CD1c-positive myeloid dendritic cell (primary cell): Measurements from ENCODE around the gene PPIF.

ENCODE experiments used
- DNase-seq: peaks from one replicate; pipeline ENCODE4 v3.0.0-alpha.2; 2016; ENCODE audit errors: extremely low spot score

Gene PPIF

DNA sequence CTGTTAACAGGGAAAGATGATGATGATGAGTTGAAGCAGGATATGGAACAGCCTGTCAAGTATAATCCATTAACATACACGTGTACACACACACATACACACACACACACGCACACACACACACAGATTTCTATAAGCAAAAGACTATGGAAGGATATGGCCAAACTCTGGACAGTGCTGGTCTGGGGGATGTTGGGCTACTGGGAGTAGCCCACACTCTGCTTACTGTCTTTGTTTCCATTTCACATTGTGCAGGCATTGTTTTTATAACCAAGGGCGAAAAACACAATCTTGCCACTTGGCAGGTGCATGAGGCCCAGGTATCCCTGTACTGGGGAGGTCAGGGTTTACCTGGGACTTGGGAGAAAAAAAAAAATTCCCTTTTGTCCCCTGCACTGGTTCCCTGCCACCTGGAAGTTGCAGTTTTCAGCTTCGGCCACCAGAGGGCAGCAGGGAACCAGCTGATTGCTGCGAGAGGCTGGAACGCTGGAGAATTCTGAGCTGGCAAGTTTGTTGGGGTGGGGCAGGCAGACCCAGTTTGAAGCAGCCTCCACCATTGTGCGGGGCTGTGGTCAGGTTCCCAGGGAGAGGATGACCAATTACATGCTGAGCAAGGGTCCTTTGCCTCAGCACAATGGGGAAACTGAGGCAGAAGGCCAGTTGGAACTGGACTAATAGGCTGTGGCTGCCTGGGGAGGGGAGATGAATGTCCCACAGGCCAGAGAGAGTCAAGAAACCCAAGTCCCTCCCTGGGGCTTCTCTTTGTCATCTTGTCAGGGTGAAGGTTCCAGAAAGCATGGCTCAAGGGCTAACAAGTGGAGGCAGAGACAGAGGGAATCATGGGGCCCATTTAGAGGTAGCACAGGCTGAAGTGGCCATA is 27.3 kb downstream of the PPIF start:
- peak; percentile 85 for DNase-seq

DNA sequence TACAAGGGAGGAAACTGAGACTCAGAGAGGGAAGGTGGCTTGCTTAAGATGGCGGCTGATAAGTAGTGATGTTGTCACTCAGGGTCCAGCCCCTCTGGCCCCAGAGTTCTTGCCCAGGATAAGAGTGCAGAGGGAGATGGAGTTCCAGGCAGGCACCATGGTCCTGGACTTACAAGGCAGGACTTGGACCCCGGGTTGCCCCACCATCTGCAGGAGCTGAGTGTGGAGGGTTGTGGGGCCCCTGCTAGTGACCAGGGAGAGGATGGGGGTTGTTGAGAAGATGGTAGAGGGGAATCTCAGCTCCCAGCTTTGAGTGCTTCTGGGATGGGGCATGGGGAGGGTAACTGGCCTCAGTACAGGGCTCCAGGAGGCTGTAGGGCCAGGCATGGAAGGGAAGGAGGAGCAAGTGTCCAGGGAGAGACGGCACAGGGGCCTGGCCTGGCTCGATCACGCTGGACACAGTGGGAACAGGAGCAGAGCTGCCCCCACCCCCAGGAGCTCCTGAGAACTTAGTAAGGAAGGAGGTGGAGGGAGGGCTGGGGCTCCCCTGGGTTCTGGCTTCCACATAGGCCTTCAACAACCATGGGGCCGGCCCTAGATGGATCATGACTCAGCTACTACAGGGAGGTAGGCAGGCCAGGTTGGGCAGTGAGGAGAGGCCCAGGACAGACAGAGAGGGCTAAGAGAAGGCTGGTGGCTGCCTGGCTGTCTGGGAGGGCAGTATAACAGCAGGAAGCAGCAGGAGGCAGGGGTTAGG is 28.2 kb downstream of the PPIF start:
- no peak for DNase-seq

DNA sequence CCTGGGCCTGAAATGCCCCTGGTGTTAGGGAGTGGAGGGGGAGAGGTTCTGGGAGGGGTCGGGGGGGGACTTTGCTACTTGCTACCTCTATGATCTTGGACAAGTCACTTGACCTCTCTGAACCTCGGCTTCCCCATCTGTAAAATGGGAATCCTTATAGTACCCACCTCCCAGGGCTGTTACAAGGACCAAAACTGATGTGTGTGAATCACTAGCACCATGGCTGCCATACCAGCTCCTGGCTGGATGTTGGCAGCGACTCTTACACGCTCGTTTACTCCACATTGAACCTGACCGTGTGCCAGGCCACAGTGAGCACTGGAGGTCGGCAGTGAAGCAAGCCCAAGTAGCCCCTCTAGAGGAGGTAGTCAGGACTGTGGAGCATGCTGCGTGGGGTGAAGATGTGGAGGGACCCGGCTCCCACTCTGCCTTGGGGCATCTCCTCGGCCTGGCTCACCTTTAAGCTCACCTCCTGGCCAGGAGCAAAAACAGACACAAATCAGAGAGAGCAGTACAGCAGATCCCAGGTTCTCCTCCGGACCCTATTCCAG is 28.9 kb downstream of the PPIF start:
- DNase-seq = no peak

DNA sequence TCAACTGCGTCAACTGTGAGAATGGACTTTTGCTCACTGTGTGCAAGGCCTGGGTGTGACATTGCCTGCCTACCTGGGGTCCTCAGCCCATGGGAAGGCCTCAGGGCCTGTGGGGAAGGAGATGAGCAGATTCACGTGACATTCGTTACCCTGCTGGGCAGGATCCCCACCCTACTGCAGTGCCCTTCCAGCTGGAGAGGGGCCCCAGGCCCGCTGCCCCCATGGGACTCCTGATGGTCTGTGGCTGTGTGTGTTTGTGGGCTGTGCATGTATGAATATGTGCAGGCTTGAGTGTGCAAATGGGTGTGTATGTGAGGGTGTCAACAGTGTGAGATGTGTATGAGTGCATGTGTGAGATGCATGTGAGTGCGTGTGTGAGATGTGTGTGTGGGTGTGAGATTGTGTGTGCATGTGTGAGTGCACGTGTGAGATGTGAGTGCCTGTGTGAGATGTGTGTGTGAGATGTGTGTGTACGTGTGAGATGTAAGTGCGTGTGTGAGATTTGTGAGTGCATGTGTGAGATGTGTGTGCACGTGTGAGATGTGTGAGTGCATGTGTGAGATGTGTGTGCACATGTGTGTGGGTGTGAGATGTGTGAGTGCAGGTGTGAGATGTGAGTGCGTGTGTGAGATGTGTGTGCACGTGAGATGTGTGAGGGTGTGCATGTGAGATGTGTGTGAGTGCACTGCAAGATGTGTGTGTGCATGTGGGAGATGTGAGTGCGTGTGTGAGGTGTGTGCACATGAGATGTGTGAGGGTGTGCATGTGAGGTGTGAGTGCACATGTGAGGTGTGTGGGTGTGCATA is 29.7 kb downstream of the PPIF start:
- DNase-seq = no peak

DNA sequence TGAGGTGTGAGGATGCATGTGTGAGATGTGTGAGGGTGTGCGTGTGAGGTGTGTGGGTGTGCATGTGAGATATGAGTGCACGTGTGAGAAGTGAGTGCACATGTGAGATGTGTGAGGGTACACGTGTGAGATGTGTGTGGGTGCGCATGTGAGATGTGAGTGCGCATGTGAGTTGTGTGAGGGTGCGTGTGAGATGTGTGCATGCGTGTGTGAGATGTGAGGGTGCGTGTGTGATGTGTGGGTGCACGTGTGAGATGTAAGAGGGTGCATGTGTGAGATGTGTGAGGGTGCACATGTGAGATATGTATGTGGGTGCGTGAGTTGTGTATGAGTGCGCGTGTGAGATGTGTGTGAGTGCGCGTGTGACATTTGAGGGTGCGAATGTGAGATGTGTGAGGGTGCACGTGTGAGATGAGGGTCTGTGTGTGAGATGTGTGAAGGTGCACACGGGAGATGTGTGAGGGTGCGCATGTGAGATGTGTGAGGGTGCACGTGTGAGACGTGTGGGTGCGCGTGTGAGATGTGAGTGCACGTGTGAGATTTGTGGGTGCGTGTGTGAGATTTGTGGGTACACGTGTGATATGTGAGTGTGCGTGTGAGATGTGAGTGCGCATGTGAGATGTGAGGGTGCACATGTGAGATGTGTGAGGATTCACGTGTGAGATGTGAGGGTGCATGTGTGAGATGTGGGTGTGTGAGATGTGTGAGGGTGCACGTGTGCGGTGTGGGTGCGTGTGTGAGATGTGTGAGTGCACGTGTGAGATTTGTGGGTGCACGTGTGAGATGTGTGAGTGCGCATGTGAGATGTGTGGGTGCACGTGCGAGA is 30.5 kb downstream of the PPIF start:
- no peak for DNase-seq

DNA sequence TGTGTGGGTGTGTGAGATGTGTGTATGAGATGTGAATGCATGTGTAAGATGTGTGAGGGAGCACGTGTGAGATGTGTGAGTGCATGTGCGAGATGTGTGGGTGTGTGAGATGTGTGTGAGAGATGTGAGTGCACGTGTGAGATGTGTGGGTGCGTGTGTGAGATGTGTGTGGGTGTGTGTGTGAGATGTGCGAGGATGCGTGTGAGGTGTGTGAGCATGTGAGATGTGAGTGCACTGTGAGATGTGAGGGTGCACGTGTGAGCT is 31.0 kb downstream of the PPIF start:
- DNase-seq = no peak

DNA sequence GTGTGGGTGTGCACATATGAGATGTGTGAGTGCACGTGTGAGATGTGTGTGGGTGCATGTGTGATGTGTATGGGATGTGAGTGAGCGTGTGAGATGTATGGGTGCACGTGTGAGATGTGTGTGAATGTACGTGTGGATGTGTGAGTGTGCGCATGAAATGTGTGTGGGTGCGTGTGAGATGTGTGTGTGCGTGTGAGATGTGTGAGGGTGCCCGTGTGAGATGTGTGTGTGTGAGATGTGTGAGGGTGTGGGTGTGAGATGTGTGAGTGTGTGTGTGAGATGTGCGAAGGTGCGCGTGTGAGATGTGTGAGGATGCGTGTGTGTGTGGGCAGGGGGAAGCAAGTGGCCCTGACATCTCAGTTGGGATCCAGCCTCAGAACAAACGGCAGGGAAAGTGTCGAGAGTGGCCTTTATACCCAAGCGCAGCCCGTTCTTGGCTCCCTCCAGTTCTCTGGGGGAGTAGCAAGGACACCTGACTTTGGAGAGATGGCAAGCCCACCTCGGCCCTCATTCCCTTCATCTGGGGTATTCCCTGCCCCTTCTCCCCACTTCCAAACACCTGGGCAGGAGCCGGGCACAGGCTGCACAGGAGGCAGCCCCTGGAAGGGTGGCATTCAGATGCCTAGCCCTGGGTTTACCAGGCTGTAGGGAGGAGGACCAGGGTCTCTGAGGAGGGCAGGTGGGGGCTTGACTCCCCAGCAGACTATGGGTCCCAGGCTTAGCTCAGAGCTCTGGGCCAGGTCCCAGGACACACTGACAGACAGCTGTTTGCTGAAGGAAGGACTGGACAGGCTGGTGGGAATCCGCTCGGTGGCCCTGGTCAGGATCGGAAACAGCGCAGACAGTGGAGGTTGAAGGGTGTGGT is 31.6 kb downstream of the PPIF start:
- DNase-seq = no peak

DNA sequence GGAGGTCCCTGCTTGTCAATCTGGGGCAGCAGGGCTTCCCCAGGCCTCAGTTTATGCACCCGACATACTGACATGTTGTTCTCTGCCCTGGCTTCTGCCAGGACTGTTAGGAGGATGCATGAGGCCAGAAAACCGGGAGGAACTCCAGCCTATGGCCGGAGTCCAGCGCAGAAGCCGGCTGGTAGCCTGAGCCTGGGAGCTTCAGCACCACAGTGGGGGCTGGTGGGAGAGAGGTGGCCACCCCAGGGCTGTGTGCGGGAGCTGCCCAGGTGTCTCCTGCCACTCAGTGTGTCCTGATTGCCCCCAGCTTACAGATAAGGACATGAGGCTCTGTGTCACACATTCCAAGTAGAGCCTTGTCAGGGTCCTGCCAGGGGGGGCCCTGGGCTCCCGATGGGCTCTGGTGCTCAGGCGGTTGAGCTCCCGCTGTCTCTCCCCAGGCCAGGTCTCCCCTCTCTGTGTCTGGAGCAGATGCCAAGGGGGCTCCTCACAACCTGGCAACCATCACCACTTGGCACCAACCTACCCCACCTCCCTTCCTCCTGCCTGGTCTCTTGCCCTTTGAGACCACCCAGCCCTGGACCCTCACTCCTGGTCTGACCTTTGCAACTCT is 32.3 kb downstream of the PPIF start:
- no peak for DNase-seq

DNA sequence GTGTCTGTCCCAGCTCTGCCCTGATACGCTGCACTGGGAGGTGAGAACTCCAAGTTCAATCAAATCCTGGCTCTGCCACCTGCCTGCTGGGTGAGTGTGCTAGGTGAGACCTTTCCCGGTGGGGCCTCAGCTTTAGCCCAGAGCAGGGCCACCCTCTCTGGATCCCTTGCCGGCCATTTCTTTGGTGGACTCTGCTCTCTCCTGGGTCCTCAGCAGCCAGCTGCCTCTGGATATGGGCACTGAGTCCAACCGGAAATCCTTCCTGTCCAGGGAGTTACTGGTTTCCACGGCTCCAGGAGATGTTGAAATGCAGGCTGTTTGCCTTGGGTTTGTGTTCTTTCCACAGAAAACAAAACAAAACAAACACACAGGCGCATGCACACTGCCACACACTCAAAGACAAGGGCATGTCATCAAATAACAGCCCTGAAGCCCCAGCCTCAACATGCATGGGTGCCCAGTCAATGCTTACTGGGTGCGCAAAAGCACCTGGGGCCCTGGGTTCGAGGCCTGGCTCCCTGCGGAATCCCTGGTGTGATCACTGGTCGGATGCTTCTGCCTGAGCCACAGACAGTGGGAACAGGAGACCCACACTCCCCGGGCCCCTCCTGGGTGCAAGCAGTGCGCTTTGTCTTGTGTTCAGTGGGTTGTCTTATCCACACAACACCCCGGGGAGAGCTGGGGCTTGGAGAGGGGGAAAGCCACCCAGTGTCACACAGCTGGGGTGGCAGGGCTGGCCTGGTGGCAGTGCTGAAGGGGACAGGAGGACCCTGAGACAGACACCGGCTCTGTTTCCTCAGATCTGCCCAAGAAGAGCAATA is 33.1 kb downstream of the PPIF start:
- DNase-seq = no peak

DNA sequence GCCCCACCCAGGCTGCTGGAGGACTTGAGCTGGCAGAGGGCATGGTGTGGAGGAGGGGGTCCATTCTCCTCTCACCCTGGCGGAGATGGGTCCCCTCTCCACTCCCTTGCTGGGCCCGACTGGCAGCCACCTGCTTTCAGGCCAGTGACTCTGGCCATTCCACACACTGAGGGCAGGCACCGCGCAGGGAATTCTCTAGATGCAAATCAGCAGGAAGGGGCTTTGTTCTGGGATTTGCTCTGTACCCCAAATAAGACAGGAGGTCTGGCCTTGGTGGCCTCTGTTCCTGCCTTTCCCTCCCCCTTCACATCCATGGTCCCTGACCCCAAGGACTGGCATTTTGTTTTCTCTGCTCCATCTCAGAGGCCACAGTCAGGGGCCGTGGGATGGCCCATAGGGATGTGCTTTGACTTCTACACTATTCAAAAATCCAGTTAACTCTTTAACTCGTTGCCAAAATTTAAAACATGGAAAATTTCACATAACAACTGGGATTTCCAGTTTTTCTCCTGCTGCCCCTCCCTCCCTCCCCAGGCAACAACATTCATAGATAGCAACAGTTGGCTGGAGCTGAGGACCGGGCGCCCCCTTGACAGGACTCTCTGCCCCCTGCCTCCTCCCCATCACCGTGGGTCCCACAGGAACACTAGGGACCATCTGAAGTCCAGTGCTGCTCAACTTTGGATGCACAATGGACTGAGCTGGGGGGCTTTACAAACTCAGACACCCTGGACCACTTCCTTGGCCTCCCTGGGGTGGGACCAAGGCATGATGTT is 33.9 kb downstream of the PPIF start:
- no peak for DNase-seq

DNA sequence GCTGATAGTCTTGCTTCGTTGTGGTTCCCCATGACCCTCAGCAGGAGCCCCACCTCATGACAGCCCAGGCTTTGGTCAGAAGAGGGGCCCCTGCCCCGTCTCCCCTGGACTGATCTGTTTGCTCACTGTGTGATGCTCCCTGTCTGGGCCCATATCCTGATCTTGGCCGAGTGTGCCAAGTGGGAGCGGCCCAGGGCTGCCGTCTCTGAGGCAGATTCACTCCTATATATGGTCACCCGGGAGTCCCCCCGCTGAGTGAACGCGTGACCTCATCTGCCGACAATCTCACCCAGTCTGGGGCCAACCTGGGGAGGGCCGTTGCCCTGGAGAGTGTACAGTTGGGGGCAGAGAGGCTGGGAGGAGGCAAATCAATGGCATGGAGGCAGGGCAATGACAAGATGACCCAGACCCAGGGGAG is 34.5 kb downstream of the PPIF start:
- no peak for DNase-seq

DNA sequence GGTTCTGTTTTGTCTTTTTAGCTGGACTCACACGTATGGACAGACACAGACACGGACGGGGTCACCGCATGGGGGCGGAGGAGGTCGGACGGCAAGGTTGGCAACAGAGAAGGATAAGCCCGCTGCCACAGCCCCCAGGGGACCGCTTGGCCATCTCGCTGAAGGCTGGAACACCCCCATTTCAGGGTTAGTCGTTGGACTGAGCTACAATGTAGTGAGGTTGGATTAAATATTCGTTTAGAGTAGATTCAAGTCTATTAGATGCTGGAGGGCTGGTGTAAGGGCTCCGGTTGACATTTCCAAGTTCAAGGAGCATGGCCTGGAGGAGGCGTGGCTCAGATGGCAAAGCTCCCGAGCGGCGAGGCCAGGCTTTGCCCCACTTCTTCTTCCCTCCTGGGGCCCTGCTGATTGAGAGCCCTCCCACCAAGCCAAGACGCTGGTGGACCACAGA is 35.2 kb downstream of the PPIF start:
- DNase-seq = no peak

DNA sequence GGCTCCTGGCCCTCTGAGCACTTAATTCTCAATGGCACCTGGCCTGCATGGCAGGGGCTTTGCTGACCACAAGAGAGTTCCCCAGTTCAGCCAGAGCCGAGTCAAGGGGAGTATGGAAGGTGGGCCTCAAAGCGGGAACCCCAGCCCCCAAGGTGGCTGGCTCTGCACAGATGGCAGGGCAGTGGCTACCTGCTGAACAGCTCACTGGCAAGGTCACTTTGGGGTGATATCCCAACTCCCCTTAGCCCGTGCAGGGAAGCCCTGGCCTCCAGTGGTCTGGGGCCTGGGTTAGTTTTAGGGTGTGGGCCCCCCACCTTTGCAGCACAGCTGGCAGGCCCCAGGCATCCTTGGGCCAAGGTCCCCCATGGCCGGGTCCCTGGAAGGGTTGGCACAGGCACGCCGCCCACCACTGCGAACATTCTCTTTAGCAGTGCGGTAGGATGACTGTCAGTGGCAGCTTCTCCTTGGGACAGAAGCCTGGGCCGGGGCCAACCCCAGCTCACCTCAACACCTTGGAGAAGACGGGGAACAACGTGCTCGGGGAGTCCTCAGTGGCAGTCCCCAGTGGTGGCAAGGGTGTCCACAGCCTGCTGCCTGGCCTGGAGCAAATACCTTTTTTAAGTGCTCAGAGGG is 36.8 kb downstream of the PPIF start:
- DNase-seq = no peak

DNA sequence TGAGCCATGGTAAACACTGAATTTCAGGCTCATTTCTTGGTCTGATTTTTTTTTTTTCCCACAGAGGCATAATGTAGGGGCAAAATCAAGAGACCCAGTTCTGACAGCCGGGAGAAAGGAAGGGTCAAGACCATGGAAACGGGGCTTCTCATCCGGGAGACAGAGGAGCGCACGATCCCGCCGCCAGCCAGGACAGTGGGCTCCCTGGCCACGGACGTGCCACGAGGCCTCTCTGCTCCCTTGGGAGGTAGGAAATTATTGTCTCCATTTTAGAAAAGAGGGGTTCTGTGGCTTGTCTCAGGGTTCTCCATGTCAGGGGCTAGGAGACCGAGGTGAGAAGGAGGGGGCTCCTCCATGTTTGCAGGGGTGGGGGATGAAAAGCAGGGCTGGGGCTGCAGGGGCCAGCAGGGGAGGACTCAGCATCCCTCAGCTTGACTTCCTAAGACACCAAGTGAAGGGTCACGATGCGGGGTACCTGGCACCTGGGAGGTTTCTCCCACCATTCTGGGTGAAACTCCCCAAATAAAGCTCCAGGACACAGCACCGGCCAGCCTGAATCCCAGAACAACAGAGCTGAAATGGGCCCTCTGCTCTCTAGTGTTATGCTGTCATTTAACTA is 37.6 kb downstream of the PPIF start:
- no peak for DNase-seq

DNA sequence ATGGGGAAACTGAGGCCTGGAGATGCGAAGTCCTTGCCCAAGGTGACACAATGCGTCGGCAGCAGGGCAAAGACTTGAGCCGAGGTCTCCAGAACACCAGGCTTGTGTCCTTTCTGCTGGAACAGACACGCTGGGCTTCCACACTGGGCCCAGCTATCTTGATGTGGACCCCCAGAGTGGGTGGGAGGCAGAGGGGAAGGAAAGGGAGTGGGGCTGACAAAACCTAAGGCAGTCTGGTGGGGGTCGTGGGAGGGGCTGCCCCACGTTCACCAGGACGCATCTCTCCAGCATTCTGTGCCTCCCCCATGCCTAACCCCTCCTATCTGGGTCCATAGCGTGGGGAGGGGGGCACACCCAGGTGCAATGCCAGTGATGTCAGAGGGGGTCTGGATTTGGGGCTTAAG is 38.1 kb downstream of the PPIF start:
- DNase-seq = no peak

DNA sequence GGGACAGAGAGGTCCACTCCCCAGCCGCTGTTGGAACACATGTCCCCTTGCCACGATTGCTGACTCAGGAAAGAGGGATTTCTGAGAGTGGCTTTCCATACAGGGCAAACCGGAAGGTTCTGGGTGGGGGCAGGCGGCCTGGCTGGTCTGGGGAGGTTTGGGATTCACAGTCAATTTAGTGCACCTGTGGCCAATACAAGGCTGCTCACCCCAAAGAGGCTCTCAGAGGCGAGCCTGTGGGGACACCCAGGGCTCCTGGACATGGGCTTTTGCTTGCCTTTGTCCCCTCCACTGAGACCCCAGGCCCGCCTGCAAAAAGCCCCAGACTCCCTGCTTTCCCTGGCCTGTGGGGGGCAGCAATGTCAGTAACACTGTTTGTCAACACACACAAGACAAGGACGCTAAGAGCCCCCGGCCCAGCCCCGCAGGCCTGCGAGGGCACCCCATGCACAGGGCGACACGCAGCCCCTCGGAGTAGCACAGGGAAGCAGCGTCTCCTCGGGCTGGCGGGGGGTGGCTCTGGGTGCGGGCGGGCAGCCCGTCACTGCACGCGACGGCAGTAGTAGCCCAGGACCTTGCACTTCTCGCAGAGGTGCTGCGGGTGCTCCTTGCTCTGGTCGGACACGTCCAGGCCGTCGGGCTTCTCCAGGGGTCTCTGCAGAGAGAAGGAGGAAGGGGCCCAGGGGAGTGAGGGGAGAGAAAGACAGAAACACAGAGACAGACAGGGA is 38.7 kb downstream of the PPIF start:
- no peak for DNase-seq
